NCI-H2227 treated with DMSO at 0.1 percent for 48 hours (cell line): ENCODE measurements around the gene RBM4B.

ENCODE experiments used
- DNase-seq: peaks from one replicate; lab custom pipeline; 2025; lab: John Stamatoyannopoulos, UW

The RBM4B gene

GRCh38 chr11:66686801-66687750 lies 9.4 kb upstream of the RBM4B start:
- no peak for DNase-seq

GRCh38 chr11:66686100-66686785 lies 8.6 kb upstream of the RBM4B start:
- DNase-seq = no peak

GRCh38 chr11:66685276-66686099 lies 7.8 kb upstream of the RBM4B start:
- no peak for DNase-seq

DNA sequence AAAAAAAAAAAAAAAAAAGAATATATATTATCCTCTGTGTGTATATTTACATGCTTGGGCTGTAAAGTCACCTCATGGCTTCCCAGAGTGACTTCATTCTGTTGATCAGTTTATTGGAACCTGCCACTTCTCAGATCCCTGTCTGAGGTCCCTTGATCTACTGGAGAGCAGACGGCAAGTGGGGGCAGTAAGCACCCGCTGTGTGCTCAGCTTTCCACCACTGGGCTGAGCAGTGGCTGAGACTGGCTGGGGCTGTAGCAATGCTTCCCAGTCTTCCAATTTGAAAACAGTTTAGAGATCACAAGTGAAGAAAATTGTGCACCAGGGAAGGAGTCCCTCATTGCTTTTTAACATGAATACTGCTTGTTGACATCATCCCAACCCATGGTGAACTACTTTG lies 6.9 kb upstream of the RBM4B start:
- DNase-seq = no peak

DNA sequence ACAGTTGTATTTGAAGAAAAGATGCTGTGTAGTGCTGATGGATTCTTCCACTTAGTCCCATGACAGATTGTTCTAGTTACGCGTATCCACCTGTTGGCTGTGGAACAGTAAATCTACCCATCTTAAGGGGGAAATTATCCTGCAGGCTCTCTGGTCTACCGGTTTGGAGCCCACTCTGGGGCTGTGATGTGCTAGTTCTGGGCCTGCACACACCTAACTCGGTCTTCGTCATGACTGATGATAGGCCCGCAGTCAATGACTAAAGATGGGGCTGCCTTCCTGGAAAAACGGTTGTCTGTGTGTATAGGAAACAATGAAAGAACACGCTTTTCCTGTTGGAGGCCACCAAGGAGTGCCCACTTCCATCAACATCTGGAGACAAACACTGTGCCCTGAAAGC lies 6.2 kb upstream of the RBM4B start:
- DNase-seq = no peak

DNA sequence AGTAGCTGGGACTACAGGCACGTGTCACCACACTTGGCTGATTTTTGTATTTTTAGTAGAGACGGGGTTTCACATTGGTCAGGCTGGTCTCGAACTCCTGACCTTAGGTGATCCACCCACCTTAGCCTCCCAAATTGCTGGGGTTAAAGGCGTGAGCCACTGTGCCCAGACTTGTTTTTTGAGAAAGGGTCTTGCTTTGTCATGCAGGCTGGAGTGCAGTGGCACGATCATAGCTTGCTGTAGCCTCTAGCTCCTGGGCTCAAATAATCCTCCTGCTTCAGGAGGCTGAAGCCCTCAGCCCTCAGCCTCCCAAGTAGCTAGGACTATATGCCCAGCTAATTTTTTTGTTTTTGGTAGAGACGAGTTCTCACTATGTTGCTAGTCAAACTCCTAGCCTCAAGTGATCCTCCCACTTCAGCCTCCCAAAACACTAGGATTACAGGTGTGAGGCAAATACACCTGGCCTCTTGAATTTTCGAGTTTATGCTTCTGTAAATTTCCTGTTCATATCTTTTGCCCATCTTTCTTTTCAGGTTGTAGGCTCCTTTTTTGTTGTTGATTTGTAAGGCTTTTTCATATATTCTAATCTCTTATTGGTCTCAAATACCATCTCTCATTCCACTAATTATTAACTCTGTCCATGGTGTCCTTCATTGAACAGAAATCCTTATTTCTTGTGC lies 3.4 kb upstream of the RBM4B start:
- no peak for DNase-seq

DNA sequence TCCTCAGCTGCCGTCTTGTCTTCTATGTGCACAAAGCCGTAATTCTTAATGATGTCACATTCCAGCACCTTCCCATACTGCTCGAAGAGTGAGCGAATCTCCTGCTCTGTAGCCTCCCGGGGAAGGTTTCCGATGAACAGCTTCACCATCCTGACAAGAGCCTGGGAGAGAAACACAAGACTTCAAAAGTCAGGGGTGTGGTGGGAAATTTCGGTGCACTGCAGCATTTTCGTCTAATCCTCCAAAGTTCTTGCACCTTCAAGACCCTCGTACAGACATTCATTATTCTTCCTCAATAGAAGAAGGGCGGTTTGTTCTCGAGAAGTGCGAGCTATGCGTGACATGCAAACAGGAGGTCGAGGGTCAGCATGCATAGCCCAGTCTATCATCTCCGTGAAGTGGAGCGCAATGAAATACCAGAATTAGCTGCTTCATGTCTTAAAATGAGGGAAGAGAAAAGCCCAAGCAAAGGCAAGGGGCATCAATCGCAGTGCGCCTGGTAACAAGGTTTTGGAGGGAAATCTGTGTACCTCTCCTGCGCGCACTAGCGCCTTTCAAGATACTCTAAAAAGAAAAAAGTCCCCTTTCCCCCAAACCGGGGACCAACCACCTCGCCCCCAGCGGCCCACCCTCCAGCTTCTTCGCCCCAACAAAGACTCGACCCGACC lies 622 bp downstream of the RBM4B start:
- no peak for DNase-seq

DNA sequence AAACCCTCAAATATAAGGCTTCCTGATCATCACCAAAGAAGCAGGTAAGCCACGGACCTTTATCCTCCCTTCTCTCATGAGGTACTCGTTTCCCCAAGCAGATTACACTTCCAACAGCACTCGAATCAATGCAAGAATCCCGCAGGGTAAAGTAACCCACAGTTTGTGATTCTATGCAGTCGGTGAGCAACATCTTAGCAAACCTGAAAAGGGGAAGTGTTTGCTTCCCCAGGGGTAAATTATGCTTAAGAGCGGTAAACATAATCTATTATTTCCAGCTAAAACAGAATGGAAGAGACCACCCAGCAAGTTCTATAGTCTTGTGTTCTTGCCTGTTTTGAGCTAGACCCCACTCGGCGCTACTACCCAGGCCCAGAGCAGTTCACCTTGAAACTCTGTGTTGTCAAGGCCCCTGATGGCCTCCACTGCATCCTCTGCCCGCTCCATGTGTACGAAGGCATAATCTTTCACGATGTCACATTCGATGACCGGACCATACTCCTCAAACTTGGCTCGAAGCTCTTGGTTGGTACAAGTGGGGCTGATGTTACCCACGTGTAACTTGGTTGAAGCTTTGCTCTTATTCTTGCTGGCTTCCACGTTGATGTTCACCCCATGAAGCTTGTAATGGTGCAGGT lies 1.3 kb downstream of the RBM4B start:
- no peak for DNase-seq

- peak; percentile 19 for DNase-seq
Measured at GRCh38 chr11:66674964-66675602, 2.6 kb downstream of the RBM4B start.

- no peak for DNase-seq
Measured at GRCh38 chr11:66670816-66671215, 6.9 kb downstream of the RBM4B start.

DNA sequence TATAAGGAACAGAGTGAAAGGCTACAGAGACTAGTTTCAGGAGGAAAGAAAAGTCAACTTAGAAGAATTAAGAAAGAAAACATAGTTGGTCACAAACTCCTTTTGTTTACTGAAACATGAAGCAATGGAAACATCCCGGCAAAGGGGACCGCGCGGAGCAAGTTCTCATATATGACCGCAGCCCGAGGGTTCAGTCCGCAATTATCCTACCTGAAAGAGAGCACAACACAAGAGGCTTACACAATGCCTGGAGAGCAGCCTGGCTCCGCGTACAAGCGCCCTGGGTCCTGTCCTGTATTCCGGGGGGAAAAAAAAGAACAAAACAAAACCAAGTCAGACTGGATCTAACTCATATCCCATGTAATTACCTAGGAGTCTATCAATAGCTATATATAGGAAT lies 12.3 kb downstream of the RBM4B start:
- no peak for DNase-seq

DNA sequence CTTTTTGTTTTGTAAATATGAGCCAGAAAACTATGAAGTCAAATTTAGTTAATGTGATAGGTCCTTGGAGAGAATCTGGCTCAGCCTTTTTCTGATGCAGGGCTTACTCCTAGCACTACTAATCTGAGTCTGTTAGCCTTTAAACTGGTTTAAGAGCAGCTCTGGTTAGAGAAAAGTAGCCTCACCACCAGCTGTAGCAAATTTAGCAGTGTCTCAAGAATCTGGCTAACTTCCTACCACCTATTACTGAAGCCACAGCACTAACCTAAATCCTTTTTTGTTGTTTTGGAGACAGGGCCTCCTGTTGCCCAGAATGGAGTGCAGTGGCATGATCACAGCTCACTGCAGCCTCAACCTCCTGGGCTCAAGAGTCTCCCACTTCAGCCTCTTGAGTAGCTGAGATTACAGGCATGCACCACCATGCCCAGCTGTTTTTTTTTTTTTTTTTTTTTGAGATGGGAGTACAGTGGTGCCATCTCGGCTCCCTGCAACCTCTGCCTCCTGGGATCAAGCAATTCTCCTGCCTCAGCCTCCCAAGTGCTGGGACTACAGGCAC lies 13.9 kb downstream of the RBM4B start:
- no peak for DNase-seq

DNA sequence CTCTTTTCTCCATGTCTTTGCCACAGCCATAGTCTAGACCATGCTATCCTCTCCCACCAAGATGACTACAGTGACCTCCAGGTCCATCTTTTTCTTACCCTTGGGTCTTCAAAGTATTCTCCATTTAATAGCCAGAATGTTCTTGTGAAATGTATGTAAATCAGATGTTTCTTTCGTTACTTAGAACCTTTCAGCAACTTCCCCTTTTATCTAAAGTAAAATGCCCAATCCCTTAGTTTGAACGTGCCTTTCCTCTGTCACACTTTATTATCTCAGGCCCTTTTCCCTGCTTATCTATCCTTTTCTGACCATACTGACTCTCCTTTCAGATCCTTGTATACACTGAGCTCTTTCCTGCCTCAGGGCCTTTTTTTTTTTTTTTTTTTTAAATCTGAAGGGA lies 17.9 kb downstream of the RBM4B start:
- no peak for DNase-seq

DNA sequence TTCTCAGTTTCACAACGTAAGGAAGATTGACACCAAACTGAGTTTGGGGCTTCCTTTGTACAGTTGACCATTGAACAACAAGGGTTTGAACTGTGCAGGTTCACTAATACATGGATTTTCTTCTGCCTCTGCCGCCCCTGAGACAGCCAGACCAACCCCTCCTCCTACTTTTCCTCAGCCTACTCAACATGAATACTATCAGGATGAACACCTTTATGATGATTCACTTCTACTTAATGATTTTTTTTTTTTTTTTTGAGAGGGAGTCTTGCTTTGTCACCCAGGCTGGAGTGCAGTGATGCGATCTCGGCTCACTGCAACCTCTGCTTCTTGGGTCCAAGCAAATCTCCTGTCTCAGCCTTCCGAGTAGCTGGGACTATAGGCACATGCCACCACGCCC lies 24.6 kb downstream of the RBM4B start:
- no peak for DNase-seq

DNA sequence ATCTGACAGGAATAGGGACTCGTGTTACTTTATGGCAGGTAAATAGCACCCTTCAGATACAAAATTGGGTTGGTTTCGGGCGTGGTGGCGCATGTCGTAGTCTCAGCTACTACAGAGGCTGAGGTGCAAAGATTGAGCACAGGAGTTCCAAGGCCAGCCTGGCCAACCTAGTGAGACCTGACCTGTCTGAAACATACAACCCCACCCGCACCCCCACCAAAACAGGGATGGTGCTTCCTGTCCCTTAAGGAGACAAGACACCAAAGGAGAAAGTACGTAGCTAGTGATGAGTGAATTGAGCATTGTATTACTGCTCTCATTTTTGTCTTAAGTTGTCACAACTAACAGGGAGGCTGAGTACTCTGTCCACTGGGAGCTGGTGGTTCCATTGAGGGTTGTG lies 25.0 kb downstream of the RBM4B start:
- DNase-seq = no peak

DNA sequence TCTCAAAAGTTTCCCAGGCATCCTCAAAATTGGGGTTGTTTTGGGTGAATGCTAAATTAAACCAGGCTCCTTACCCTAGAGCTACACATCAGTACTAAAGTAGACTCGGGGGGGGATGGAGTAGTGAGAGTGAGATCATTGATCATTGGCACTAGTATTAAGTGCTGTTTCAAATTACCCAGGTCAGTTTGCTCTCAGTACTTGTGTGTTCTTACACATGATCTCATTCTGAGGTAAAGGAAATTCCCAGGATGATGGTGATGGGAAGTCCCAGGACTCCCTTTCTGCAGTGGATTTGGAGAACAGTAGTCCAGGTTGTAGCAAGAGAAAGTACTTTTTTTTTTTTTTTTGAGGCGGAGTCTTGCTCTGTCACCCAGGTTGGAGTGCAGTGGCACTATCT lies 26.7 kb downstream of the RBM4B start:
- DNase-seq = no peak

DNA sequence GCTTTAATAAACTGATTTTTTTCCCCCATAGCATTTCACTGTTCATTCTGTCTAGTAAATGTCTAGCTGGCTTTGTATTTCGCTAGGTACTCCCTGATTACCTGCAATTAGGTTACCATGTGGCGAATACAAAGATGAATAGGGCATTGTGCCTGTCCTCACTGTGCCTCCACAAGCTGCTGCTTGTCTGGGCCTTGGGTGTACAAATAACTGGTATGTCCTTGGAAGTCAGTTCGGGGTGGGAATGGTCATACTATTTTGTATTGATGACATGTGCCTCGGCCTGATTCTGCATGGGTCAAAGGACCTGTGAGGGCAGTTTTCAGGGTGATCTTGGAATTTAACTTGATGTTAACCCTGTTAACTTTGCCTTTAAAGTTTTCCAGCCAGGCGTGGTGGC lies 27.8 kb downstream of the RBM4B start:
- no peak for DNase-seq

DNA sequence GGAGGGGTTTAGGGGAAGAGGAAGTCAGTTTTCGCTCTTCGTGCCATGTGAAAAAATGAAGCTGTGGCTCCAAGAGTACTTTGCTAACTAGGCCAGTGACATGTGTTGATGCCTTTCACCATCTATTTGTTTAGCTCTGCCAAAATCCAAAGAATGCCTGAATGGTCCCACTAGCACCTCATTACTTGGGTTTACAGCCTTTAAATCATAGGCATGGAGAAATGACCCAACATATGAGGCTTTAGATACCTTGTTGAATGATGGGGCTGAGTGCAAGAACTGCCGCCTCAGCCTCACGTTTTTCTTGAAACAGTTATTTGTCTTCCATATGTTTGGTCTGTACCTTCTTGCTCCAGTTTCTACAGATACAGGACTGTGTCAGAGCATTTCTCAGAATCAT lies 30.9 kb downstream of the RBM4B start:
- no peak for DNase-seq

DNA sequence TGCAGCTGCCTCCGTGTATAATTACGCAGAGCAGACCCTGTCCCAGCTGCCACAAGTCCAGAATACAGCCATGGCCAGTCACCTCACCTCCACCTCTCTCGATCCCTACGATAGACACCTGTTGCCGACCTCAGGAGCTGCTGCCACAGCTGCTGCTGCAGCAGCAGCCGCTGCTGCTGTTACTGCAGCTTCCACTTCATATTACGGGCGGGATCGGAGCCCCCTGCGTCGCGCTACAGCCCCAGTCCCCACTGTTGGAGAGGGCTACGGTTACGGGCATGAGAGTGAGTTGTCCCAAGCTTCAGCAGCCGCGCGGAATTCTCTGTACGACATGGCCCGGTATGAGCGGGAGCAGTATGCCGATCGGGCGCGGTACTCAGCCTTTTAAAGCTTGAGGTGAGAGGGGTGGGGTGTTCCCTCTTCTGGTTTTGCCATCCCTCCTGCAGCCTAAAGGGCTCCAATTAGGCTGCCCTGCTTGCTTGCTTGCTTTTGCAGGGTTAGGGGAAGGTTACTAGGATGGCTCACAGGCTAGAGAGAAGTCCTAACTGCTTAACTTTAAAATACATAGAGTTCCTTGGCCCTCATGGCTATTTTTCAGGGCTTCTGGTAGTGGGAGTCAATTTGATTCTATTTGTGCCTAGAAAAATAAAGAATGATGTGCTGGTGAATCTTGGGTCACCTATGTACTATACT lies 33.8 kb downstream of the RBM4B start:
- DNase-seq = no peak

DNA sequence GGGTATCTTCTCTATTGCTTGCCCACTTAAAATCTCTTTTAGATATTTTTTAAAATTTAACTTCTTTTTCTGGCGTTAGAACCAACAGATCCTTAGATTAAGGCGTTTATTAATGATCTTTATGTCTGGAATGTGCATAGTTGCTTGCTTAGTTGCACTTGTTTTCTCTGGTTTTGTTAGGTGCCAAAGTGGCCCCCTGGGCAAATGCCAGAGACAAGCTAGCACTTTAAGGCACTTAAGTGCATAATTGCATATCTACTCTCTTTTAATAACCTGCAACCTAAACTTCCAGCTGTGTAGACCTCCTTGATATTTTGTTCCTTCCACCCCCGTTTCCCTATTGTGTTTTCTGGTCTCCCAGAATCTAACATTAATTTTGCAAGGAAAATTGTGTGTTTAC lies 35.9 kb downstream of the RBM4B start:
- DNase-seq = no peak
